GM18517 (cell line): ENCODE measurements around the gene GTF2IRD1.
"Not testable (repeated sequence)": the region's sequence is repeated elsewhere in the genome, so short reads cannot be mapped to it uniquely, and the experiment has no call there.

Experiments used
- ATAC-seq: cut with Tn5 transposase; IDR thresholded peaks from one replicate; pipeline ENCODE4 v1.9.1; 2021; ENCODE audit warnings: mild to moderate bottlenecking, moderate library complexity; ENCODE audit not compliant: unreplicated experiment

Gene GTF2IRD1

GRCh38 chr7:74507538-74508319 is 54.0 kb downstream of the GTF2IRD1 start:
- no peak for ATAC-seq

- not testable (repeated sequence) for ATAC-seq
These were observed 55.7 kb downstream of the GTF2IRD1 start for GRCh38 chr7:74509453-74509852.

- ATAC-seq, result no peak
These were observed 57.6 kb downstream of the GTF2IRD1 start for GRCh38 chr7:74511345-74511744.

GRCh38 chr7:74512762-74513161 is 59.1 kb downstream of the GTF2IRD1 start:
- ATAC-seq, result no peak

- no peak for ATAC-seq
These were observed 60.5 kb downstream of the GTF2IRD1 start for GRCh38 chr7:74514131-74514591.

GRCh38 chr7:74515276-74515675 is 61.6 kb downstream of the GTF2IRD1 start:
- ATAC-seq, result no peak

- no peak for ATAC-seq
These were observed 62.5 kb downstream of the GTF2IRD1 start for GRCh38 chr7:74516214-74516613.

GRCh38 chr7:74518041-74518440 is 64.3 kb downstream of the GTF2IRD1 start:
- ATAC-seq, result no peak

GRCh38 chr7:74518654-74519053 is 64.9 kb downstream of the GTF2IRD1 start:
- no peak for ATAC-seq

- ATAC-seq, result no peak
These were observed 65.7 kb downstream of the GTF2IRD1 start for GRCh38 chr7:74519395-74519794.

GRCh38 chr7:74521855-74522254 is 68.1 kb downstream of the GTF2IRD1 start:
- no peak for ATAC-seq

- no peak for ATAC-seq
These were observed 68.7 kb downstream of the GTF2IRD1 start for GRCh38 chr7:74522281-74522905.

GRCh38 chr7:74523015-74523414 is 69.3 kb downstream of the GTF2IRD1 start:
- no peak for ATAC-seq

GRCh38 chr7:74525140-74525539 is 71.4 kb downstream of the GTF2IRD1 start:
- ATAC-seq, result no peak

GRCh38 chr7:74525881-74526280 is 72.2 kb downstream of the GTF2IRD1 start:
- no peak for ATAC-seq

- no peak for ATAC-seq
These were observed 73.1 kb downstream of the GTF2IRD1 start for GRCh38 chr7:74526780-74527179.

- no peak for ATAC-seq
These were observed 74.1 kb downstream of the GTF2IRD1 start for GRCh38 chr7:74527842-74528241.

- not testable (repeated sequence) for ATAC-seq
These were observed 75.1 kb downstream of the GTF2IRD1 start for GRCh38 chr7:74528773-74529172.

- no peak for ATAC-seq
These were observed 82.2 kb downstream of the GTF2IRD1 start for GRCh38 chr7:74535951-74536356.

GRCh38 chr7:74541937-74542336 is 88.2 kb downstream of the GTF2IRD1 start:
- not testable (repeated sequence) for ATAC-seq

GRCh38 chr7:74542558-74543117 is 88.9 kb downstream of the GTF2IRD1 start:
- ATAC-seq, result no peak
